HepG2 (cell line): ENCODE results near the gene NUP155. TPM values are rescaled to one million over a fixed set of nuclear protein-coding genes. Genes with fewer than 3 reads are reported as not detected.

Source experiments
- ARHGAP35 ChIP-seq: sonication (generic); formaldehyde crosslinking; IDR thresholded peaks from 2 replicates; pipeline ENCODE4 v1.9.0; 2022; ENCODE audit warnings: mild to moderate bottlenecking, inconsistent platforms, moderate library complexity, missing genetic modification reagents, borderline replicate concordance
- E2F5 ChIP-seq: sonication (generic); formaldehyde crosslinking; conservative IDR thresholded peaks from 2 replicates; pipeline ENCODE4 v1.4.0; 2020; ENCODE audit warnings: missing genetic modification reagents
- GFI1 ChIP-seq: sonication (generic); formaldehyde crosslinking; IDR thresholded peaks from 2 replicates; pipeline ENCODE4 v1.5.0; 2020; ENCODE audit warnings: missing genetic modification reagents, mild to moderate bottlenecking, borderline replicate concordance
- HDAC6 ChIP-seq: fragments of 200-600 bp; sonication (generic); IDR thresholded peaks from 2 replicates; pipeline ENCODE4 v1.7.0; 2017; ENCODE audit warnings: mild to moderate bottlenecking, antibody characterized with exemption, low read length, low read depth
- HINFP ChIP-seq: sonication (generic); formaldehyde crosslinking; IDR thresholded peaks from 2 replicates; pipeline ENCODE4 v1.4.0; 2020; ENCODE audit warnings: low read depth, mild to moderate bottlenecking, missing genetic modification reagents
- KAT2B ChIP-seq: fragments of 150-350 bp; IDR thresholded peaks from 2 replicates; pipeline ENCODE4 v1.6.1; 2014; ENCODE audit warnings: low read depth, low read length, borderline replicate concordance
- KDM5B ChIP-seq: sonication (generic); formaldehyde crosslinking; IDR thresholded peaks from 2 replicates; pipeline ENCODE4 v1.4.0; 2020; ENCODE audit warnings: missing genetic modification reagents, mild to moderate bottlenecking, borderline replicate concordance
- MEF2D ChIP-seq: sonication (generic); formaldehyde crosslinking; IDR thresholded peaks from 2 replicates; pipeline ENCODE4 v1.5.1; 2020; ENCODE audit warnings: mild to moderate bottlenecking, missing genetic modification reagents
- MTA1 ChIP-seq: sonication (generic); formaldehyde crosslinking; IDR thresholded peaks from 2 replicates; pipeline ENCODE4 v1.4.0; 2020; ENCODE audit warnings: missing genetic modification reagents, mild to moderate bottlenecking, borderline replicate concordance
- MTF1 ChIP-seq: sonication (generic); formaldehyde crosslinking; IDR thresholded peaks from 2 replicates; pipeline ENCODE4 v1.5.0; 2020; ENCODE audit warnings: missing genetic modification reagents
- MXI1 ChIP-seq: IDR thresholded peaks from 3 replicates; pipeline ENCODE4 v1.6.1; 2012; ENCODE audit warnings: low read depth, low read length, inconsistent platforms, borderline replicate concordance
- PAWR ChIP-seq: sonication (generic); formaldehyde crosslinking; IDR thresholded peaks from 2 replicates; pipeline ENCODE4 v1.4.0; 2020; ENCODE audit warnings: missing genetic modification reagents, mild to moderate bottlenecking, borderline replicate concordance
- STAT5B ChIP-seq: sonication (generic); formaldehyde crosslinking; IDR thresholded peaks from 2 replicates; pipeline ENCODE4 v1.4.0; 2020; ENCODE audit warnings: missing genetic modification reagents
- ZNF510 ChIP-seq: sonication (generic); formaldehyde crosslinking; IDR thresholded peaks from 2 replicates; pipeline ENCODE4 v1.4.0; 2020; ENCODE audit warnings: low read depth, mild to moderate bottlenecking, missing genetic modification reagents
- ZNF552 ChIP-seq: sonication (generic); formaldehyde crosslinking; IDR thresholded peaks from 2 replicates; pipeline ENCODE4 v1.9.0; 2022; ENCODE audit warnings: missing genetic modification reagents, mild to moderate bottlenecking, borderline replicate concordance
- ZNF674 ChIP-seq: sonication (generic); formaldehyde crosslinking; IDR thresholded peaks from 2 replicates; pipeline ENCODE4 v1.5.0; 2020; ENCODE audit warnings: low read depth, mild to moderate bottlenecking, missing genetic modification reagents
- ZNF747 ChIP-seq: sonication (generic); formaldehyde crosslinking; IDR thresholded peaks from 2 replicates; pipeline ENCODE4 v1.8.1; 2023; ENCODE audit warnings: missing genetic modification reagents, mild to moderate bottlenecking, borderline replicate concordance
- ZNF768 ChIP-seq: sonication (generic); formaldehyde crosslinking; IDR thresholded peaks from 2 replicates; pipeline ENCODE4 v1.4.0; 2020; ENCODE audit warnings: missing genetic modification reagents
- ZNF780A ChIP-seq: sonication (generic); formaldehyde crosslinking; IDR thresholded peaks from 2 replicates; pipeline ENCODE4 v1.8.0; 2022; ENCODE audit warnings: mild to moderate bottlenecking, missing genetic modification reagents, moderate library complexity
- ZNF781 ChIP-seq: sonication (generic); formaldehyde crosslinking; IDR thresholded peaks from 2 replicates; pipeline ENCODE4 v1.5.1; 2020; ENCODE audit warnings: borderline replicate concordance, mild to moderate bottlenecking, missing genetic modification reagents; ENCODE audit errors: not compliant biosample characterization
- ZNF850 ChIP-seq: sonication (generic); formaldehyde crosslinking; conservative IDR thresholded peaks from 2 replicates; pipeline ENCODE4 v1.9.0; 2021; ENCODE audit warnings: mild to moderate bottlenecking, missing genetic modification reagents
- polyA plus RNA-seq, 8 experiments: library from polyadenylated mRNA; depleted of rRNA in 3 of 8; stranded (reverse) in 7 of 8; unstranded in 1 of 8; fragments of >200 nt; fragmentation: Illumina TruSeq in 4 of 8; extraction: Trizol in 4 of 8; gene quantifications; 2 replicates each; pipeline versions ENCODE4 v1.2.1 to v1.2.3, GENCODE V29; 2011 to 2016; ENCODE audit warnings: low read depth in 4 of 8, missing spikeins in 1 of 8, mixed read lengths in 1 of 8; ENCODE audit not compliant: insufficient read depth in 1 of 8
- total RNA-seq, 5 experiments: library from RNA; depleted of rRNA; stranded (reverse); fragments of >200 nt; fragmentation: Illumina TruSeq; extraction: Trizol; gene quantifications; 2 replicates each; pipeline ENCODE4 v1.2.3, GENCODE V29; 2016; ENCODE audit warnings: low read depth in 1 of 5
- TF ChIP-seq, protein P1 (sequence below): IDR thresholded peaks from 2 replicates; pipeline ENCODE4 v1.6.1; 2016; ENCODE audit warnings: missing biosample characterization, missing genetic modification reagents, low read depth
- TF ChIP-seq, protein P2 (sequence below): IDR thresholded peaks from 2 replicates; pipeline ENCODE4 v1.6.1; 2012; ENCODE audit warnings: low read depth, low read length, improper control_type of control experiment

NUP155 gene
- total and polyA plus RNA-seq, 2 of the 13 experiments (the other 11 are each of a cell fraction or from before 2014, with no cell fraction given) = 13.0 to 57.4 TPM

- TF ChIP-seq, protein P1, sequence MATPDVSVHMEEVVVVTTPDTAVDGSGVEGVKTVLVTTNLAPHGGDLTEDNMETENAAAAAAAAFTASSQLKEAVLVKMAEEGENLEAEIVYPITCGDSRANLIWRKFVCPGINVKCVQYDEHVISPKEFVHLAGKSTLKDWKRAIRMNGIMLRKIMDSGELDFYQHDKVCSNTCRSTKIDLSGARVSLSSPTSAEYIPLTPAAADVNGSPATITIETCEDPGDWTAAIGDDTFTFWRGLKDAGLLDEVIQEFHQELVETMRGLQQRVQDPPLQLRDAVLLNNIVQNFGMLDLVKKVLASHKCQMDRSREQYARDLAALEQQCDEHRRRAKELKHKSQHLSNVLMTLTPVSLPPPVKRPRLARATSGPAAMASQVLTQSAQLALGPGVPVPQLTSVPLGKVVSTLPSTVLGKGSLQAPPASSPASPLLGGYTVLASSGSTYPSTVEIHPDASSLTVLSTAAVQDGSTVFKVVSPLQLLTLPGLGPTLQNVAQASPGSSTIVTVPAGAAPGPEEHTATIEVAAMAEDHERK (CRISPR knock-in tag) = 0 out of 2 replicates have a peak, but pooled peaks have one; percentile 35
- no peak for TF ChIP-seq MTF1
- no peak for TF ChIP-seq MTA1 (CRISPR knock-in tag)
- peak; percentile 60; the same call in 1 of the 2 replicates for TF ChIP-seq GFI1
- no peak; the same call in 2 of the 3 replicates for TF ChIP-seq MXI1
- no peak for TF ChIP-seq ZNF780A (CRISPR knock-in tag)
- TF ChIP-seq KDM5B = peak; percentile 42; the same call in 1 of the 2 replicates
- 0 out of 2 replicates have a peak, but pooled peaks have one; percentile 16 for TF ChIP-seq MEF2D
- no peak for TF ChIP-seq ZNF510 (CRISPR knock-in tag)
- TF ChIP-seq ARHGAP35 = no peak
- no peak for TF ChIP-seq ZNF674 (CRISPR knock-in tag)
- TF ChIP-seq KAT2B = no peak
- TF ChIP-seq PAWR (CRISPR knock-in tag) = no peak
- TF ChIP-seq ZNF747 = peak; percentile 41; the same call in 1 of the 2 replicates
- TF ChIP-seq ZNF768 (CRISPR knock-in tag) = peak; percentile 35; the same call in 1 of the 2 replicates
- no peak for TF ChIP-seq HDAC6
- no peak for TF ChIP-seq ZNF781 (CRISPR knock-in tag)
- TF ChIP-seq HINFP = no peak
- TF ChIP-seq, protein P2, sequence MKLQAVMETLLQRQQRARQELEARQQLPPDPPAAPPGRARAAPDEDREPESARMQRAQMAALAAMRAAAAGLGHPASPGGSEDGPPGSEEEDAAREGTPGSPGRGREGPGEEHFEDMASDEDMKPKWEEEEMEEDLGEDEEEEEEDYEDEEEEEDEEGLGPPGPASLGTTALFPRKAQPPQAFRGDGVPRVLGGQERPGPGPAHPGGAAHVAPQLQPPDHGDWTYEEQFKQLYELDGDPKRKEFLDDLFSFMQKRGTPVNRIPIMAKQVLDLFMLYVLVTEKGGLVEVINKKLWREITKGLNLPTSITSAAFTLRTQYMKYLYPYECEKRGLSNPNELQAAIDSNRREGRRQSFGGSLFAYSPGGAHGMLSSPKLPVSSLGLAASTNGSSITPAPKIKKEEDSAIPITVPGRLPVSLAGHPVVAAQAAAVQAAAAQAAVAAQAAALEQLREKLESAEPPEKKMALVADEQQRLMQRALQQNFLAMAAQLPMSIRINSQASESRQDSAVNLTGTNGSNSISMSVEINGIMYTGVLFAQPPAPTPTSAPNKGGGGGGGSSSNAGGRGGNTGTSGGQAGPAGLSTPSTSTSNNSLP = no peak
- TF ChIP-seq E2F5 (CRISPR knock-in tag) = peak; percentile 84
- no peak for TF ChIP-seq STAT5B (CRISPR knock-in tag)
- TF ChIP-seq ZNF552 = no peak
- TF ChIP-seq ZNF850 (CRISPR knock-in tag) = no peak
Measured at GRCh38 chr5:37370864-37371726, at the start of gene NUP155 (continued).
